ENCODE measurements around the gene MYBPH.

The MYBPH gene

DNA sequence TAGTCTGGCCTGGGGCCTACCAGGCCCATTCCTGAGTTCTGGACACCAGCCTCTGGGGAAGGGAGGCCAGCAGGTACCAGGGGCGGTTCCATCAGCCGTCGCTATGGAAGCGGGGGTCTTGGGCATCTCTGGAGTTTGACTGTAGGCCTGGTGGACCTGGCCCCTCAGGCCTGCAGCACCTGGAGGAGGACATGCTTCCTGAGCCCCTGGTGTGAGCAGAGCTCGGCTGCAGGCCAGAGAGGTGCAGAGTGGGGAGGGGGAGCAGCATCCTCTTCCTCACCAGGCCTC lies 7.8 kb downstream of the MYBPH start:
- no peak overlapping the region for H3K4me3 ChIP-seq (IDR thresholded peaks at IDR 0.05; ENCODE audit: insufficient read depth, low read depth, low read length)
- H3K9ac ChIP-seq, result no peak overlapping the region
- no peak overlapping the region for H3K27ac ChIP-seq
- no peak overlapping the region for H2AFZ ChIP-seq (ENCODE audit: low read depth)
- H3K4me2 ChIP-seq, result no peak overlapping the region
- no peaks in the 10 kb centered on the region for H4K20me1 ChIP-seq (ENCODE audit: insufficient read depth)
- no peaks in the 10 kb centered on the region for H3K36me3 ChIP-seq (ENCODE audit: insufficient read depth)
- TF ChIP-seq, protein P1, sequence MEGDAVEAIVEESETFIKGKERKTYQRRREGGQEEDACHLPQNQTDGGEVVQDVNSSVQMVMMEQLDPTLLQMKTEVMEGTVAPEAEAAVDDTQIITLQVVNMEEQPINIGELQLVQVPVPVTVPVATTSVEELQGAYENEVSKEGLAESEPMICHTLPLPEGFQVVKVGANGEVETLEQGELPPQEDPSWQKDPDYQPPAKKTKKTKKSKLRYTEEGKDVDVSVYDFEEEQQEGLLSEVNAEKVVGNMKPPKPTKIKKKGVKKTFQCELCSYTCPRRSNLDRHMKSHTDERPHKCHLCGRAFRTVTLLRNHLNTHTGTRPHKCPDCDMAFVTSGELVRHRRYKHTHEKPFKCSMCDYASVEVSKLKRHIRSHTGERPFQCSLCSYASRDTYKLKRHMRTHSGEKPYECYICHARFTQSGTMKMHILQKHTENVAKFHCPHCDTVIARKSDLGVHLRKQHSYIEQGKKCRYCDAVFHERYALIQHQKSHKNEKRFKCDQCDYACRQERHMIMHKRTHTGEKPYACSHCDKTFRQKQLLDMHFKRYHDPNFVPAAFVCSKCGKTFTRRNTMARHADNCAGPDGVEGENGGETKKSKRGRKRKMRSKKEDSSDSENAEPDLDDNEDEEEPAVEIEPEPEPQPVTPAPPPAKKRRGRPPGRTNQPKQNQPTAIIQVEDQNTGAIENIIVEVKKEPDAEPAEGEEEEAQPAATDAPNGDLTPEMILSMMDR (conservative IDR thresholded peaks at IDR 0.05; ENCODE audit: low read depth, low read length), result no peak
- no peaks in the 10 kb centered on the region for H3K79me2 ChIP-seq (ENCODE audit: insufficient read depth, low read depth)
- no peaks in the 10 kb centered on the region for H3K4me1 ChIP-seq (ENCODE audit: low read depth, poor library complexity, severe bottlenecking)
- peaks cover 19% of the 10 kb centered on the region for H3K27me3 ChIP-seq (ENCODE audit: insufficient read depth, low read depth)

DNA sequence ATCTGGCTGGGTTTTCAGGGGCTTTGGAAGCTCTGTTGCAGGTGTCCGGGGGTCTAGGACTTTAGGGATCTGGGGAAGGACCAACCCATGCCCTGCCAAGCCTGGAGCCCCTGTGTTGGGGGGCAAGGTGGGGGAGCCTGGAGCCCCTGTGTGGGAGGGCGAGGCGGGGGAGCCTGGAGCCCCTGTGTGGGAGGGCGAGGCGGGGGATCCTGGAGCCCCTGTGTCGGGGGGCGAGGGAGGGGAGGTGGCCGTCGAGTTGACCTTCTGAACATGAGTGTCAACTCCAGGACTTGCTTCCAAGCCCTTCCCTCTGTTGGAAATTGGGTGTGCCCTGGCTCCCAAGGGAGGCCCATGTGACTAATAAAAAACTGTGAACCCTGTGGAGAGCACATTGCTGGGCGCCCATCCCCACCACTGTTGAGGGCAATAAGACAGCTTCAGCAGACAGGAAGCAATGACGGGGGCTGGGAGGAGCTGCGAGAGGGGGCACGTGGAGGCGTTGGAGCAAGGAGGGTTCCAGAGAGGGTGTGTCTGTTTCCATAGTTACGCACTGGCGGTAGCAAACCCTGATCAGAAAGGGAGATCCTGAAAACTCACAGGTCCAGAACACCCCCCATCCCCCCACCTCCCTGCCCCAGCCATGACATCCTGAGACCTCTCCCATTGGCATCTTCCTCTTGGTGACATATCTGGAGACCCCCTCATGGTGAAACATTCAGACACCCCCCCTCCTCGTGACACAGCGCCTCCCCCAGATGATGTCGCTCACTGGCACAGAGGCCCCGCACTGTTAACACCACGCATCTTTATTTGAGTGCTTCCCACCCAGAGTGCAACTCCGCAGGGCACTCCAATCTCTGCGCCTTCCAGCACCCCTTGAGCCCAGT lies 8.4 kb downstream of the MYBPH start:
- H3K79me2 ChIP-seq (ENCODE audit: insufficient read depth, low read depth), result no peaks in the 10 kb centered on the region
- H3K36me3 ChIP-seq (ENCODE audit: insufficient read depth), result no peaks in the 10 kb centered on the region
- no peak overlapping the region for H3K4me2 ChIP-seq
- H4K20me1 ChIP-seq (ENCODE audit: insufficient read depth), result no peaks in the 10 kb centered on the region
- H3K9ac ChIP-seq, result no peak overlapping the region
- H3K27me3 ChIP-seq (ENCODE audit: insufficient read depth, low read depth), result peaks cover 19% of the 10 kb centered on the region
- TF ChIP-seq, protein P1 (conservative IDR thresholded peaks at IDR 0.05; ENCODE audit: low read depth, low read length), result no peak
- no peaks in the 10 kb centered on the region for H3K4me1 ChIP-seq (ENCODE audit: low read depth, poor library complexity, severe bottlenecking)
- no peak overlapping the region for H3K4me3 ChIP-seq (IDR thresholded peaks at IDR 0.05; ENCODE audit: insufficient read depth, low read depth, low read length)
- H2AFZ ChIP-seq (ENCODE audit: low read depth), result no peak overlapping the region
- no peak overlapping the region for H3K27ac ChIP-seq

DNA sequence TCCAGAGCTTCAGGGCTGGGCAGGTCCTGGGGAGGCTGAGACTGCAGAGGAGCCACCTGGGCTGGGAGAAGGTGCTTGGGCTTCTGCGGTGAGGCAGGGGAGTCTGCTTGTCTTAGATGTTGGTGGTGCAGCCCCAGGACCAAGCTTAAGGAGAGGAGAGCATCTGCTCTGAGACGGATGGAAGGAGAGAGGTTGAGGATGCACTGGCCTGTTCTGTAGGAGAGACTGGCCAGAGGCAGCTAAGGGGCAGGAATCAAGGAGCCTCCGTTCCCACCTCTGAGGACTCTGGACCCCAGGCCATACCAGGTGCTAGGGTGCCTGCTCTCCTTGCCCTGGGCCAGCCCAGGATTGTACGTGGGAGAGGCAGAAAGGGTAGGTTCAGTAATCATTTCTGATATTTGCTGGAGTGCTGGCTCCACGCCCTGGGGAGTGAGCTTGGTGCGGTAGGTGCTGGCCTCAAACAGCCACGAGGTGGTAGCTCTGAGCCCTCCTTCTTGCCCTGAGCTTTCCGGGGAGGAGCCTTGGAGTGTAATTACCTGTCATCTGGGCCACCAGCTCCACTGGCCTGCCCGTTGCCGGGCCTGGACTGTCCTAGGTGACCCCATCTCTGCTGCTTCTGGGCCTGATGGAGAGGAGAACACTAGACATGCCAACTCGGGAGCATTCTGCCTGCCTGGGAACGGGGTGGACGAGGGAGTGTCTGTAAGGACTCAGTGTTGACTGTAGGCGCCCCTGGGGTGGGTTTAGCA lies 9.3 kb downstream of the MYBPH start:
- no peaks in the 10 kb centered on the region for H3K4me1 ChIP-seq (ENCODE audit: low read depth, poor library complexity, severe bottlenecking)
- no peak overlapping the region for H2AFZ ChIP-seq (ENCODE audit: low read depth)
- H3K4me3 ChIP-seq (IDR thresholded peaks at IDR 0.05; ENCODE audit: insufficient read depth, low read depth, low read length), result no peak overlapping the region
- TF ChIP-seq, protein P1 (conservative IDR thresholded peaks at IDR 0.05; ENCODE audit: low read depth, low read length), result no peak
- H3K4me2 ChIP-seq, result no peak overlapping the region
- no peaks in the 10 kb centered on the region for H3K79me2 ChIP-seq (ENCODE audit: insufficient read depth, low read depth)
- no peak overlapping the region for H3K27ac ChIP-seq
- H4K20me1 ChIP-seq (ENCODE audit: insufficient read depth), result no peaks in the 10 kb centered on the region
- no peak overlapping the region for H3K9ac ChIP-seq
- H3K36me3 ChIP-seq (ENCODE audit: insufficient read depth), result no peaks in the 10 kb centered on the region
- H3K27me3 ChIP-seq (ENCODE audit: insufficient read depth, low read depth), result peaks cover 19% of the 10 kb centered on the region

DNA sequence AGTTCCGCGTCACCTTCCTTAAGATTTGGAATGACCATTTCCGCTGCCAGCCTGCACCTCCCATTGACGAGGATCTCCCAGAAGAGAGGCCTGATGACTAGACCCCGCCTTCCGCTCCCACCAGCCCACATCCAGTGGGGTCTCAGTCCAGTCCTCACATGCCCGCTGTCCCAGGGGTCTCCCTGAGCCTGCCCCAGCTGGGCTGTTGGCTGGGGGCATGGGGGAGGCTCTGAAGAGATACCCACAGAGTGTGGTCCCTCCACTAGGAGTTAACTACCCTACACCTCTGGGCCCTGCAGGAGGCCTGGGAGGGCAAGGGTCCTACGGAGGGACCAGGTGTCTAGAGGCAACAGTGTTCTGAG lies 9.8 kb downstream of the MYBPH start:
- Histone ChIP-seq H3K4me1 (ENCODE audit: low read depth, poor library complexity, severe bottlenecking) (no peaks in the 10 kb centered on the region), H3K27me3 (ENCODE audit: insufficient read depth, low read depth) (peaks cover 23% of the 10 kb centered on the region), H4K20me1 (ENCODE audit: insufficient read depth) (no peaks in the 10 kb centered on the region), H3K79me2 (ENCODE audit: insufficient read depth, low read depth) (no peaks in the 10 kb centered on the region), H3K9ac (no peak overlapping the region), H3K4me2 (no peak overlapping the region), H3K36me3 (ENCODE audit: insufficient read depth) (no peaks in the 10 kb centered on the region), H3K4me3 (IDR thresholded peaks at IDR 0.05; ENCODE audit: insufficient read depth, low read depth, low read length) (no peak overlapping the region), H3K27ac (no peak overlapping the region), H2AFZ (ENCODE audit: low read depth) (no peak overlapping the region)
- TF ChIP-seq, protein P1 (conservative IDR thresholded peaks at IDR 0.05; ENCODE audit: low read depth, low read length), result no peak
